GM12891 (cell line): ENCODE data around the gene HAGH.

ENCODE experiments used
- DNase-seq: peaks from one replicate; pipeline ENCODE4 v3.0.0; 2011; ENCODE audit warnings: low spot score; ENCODE audit not compliant: insufficient read length
- FAIRE-seq: peaks from 2 replicates; lab custom pipeline; 2011; peaks lifted over from hg19 to GRCh38; lab: Jason Lieb, UNC
- PAX5 ChIP-seq: IDR thresholded peaks from 2 replicates; pipeline ENCODE4 v1.6.1; 2011; ENCODE audit warnings: low read length, moderate library complexity, mild to moderate bottlenecking; ENCODE audit not compliant: insufficient read depth, severe bottlenecking
- POLR2A ChIP-seq: IDR thresholded peaks from 2 replicates; pipeline ENCODE4 v1.6.1; 2011; ENCODE audit warnings: low read depth, low read length, control low read depth
- POLR2AphosphoS5 ChIP-seq: IDR thresholded peaks from 2 replicates; pipeline ENCODE4 v1.6.1; 2011; ENCODE audit warnings: low read depth, low read length, control low read depth
- POU2F2 ChIP-seq: IDR thresholded peaks from 2 replicates; pipeline ENCODE4 v1.6.1; 2011; ENCODE audit warnings: low read depth, mild to moderate bottlenecking, control low read depth, low read length, moderate library complexity
- SPI1 ChIP-seq: IDR thresholded peaks from 2 replicates; pipeline ENCODE4 v1.6.1; 2011; ENCODE audit warnings: low read depth, low read length, control low read depth
- TAF1 ChIP-seq: IDR thresholded peaks from 2 replicates; pipeline ENCODE4 v1.6.1; 2011; ENCODE audit warnings: low read depth, low read length, control low read depth

HAGH gene

GRCh38 chr16:1831186-1832075, 4.8 kb upstream of the HAGH start:
- no peak for DNase-seq
- no peak for FAIRE-seq
- TF ChIP-seq POU2F2 (no peak), TAF1 (no peak), POLR2A (no peak), PAX5 (no peak), POLR2AphosphoS5 (no peak), SPI1 (no peak)

DNA sequence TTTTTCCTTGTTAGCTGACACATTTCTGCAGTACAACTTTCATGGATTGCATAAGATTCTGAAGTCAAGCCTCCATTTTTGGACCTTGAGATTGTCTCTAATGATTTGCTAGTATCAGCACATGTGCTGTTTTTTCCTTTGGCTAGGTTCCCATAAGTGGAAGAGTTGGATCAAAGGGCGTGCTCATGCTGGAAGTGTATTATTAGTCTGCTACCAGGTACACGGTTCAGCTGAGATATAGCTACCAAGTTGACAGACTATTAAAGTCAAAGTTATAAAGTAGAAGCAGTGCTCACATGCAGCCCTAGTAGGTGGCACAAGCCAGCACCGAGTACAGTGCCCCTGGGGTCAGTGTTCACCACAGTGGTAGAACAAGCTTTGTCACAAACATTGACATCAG, 3.6 kb upstream of the HAGH start:
- no peak for DNase-seq
- TF ChIP-seq POU2F2 (no peak), POLR2AphosphoS5 (no peak), PAX5 (no peak), SPI1 (no peak), TAF1 (no peak), POLR2A (no peak)
- FAIRE-seq = no peak

DNA sequence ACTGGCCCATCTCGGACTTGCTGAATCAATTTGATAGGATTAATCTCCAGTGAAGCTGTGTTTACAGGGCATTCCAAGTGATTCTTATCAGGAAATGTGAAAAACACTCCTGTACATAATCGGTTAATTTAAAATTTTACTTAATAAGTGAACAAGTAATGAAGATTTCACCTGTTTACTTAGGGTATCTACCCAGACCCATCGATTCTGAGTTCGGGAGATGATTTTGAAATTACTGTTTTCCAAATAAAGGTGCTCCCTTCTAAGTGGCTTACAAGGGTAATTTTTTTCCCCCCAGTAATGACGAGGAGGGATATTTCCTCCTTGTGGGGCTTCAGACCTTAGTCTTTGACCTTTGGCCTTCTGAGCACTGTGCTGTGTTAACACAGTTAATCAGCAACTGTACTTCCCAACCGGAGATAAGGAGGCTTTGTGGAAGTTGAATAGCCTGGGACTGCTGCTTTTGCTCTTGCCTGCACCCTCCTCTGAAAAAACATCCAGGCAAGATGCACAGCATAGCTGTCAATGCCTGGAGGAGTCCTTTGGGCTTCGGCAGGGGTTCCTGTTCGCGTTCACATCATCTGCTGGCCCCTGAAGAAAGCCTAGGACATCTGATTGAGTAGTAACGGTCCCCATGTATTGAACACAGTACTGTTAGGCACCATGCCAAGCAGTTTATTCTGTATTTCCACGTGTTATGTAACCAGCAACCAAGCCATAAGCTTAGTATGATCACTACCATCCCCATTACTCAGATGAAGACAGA, 2.2 kb upstream of the HAGH start:
- DNase-seq (no peak), FAIRE-seq (no peak)
- TF ChIP-seq POU2F2 = no peak
- no peak for TF ChIP-seq PAX5
- no peak for TF ChIP-seq TAF1
- TF ChIP-seq POLR2AphosphoS5 = no peak
- no peak for TF ChIP-seq POLR2A
- TF ChIP-seq SPI1 = no peak

DNA sequence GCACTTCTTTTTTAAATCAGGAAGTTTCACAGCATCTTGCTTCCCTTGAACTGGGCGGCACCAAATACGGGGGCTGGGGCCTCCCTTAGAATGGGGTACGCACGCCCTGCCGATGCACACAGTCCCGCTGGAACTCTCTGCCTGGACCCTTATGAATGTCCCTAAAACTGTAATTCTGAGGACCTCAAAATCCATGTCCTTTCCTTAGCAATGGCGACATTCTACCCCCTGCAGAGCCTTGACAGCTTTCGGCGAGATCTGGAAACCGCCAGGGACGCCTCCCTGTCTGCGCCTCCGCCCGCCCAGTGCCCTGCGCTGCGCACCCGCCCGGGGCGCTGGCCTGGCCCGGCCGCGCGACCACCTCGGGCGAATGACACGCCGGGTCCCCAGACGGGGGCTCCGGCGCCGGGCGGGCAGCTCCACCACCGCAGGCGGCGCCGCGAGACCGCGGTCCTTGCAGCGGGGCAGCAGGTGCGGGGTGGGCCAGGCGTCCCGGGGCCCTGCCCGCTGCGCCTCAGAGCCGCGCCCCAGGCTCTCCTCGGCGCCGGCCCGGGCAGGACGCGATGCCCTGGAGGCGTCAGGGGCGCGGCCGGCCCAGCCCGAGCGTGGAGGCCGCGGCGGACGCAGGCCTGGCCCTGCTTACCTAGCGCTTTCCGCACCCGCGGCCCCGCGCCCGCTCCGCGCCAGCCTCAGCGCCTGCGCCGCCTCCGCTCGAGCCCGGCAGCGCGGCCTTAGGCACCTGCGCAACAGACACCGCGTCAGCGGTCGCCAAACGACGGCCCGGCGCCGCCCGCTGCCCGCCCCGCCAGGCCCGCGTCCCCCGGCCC, 548 bp downstream of the HAGH start:
- FAIRE-seq = peak; percentile 41
- no peak for TF ChIP-seq POLR2A
- TF ChIP-seq POU2F2 = no peak
- TF ChIP-seq SPI1 = no peak
- TF ChIP-seq PAX5 = no peak
- TF ChIP-seq TAF1 = no peak
- no peak for TF ChIP-seq POLR2AphosphoS5
- DNase-seq = peak; percentile 81

GRCh38 chr16:1825381-1825863, 1.2 kb downstream of the HAGH start:
- no peak for FAIRE-seq
- TF ChIP-seq PAX5 = no peak
- no peak for TF ChIP-seq SPI1
- no peak for TF ChIP-seq POLR2A
- no peak for TF ChIP-seq POU2F2
- no peak for TF ChIP-seq TAF1
- no peak for TF ChIP-seq POLR2AphosphoS5
- no peak for DNase-seq

GRCh38 chr16:1823821-1824220, 2.8 kb downstream of the HAGH start:
- DNase-seq = no peak
- peak; percentile 43 for FAIRE-seq
- TF ChIP-seq TAF1 = no peak
- TF ChIP-seq POLR2AphosphoS5 = no peak
- no peak for TF ChIP-seq SPI1
- no peak for TF ChIP-seq POU2F2
- no peak for TF ChIP-seq PAX5
- TF ChIP-seq POLR2A = no peak

DNA sequence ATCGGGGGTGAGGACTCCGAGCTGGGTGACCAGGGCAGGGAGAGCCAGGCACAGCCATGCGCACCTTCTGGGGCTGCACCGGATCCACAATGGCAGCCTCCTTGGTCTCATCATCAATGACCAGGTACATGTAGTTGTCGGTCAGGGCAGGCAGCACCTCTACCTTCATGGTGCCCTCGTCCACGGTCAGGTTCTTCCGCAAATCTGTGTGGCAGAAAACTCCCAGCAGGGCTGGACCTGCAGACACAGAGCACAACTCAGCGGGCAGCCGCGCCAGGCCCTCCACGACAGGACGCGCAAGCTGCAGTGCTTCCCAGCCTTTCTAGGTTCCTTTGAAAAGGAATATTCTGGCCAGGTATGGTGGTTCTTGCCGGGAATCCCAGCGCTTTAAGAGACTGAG, 3.8 kb downstream of the HAGH start:
- DNase-seq = no peak
- no peak for TF ChIP-seq POLR2AphosphoS5
- TF ChIP-seq POU2F2 = no peak
- no peak for TF ChIP-seq POLR2A
- no peak for TF ChIP-seq PAX5
- TF ChIP-seq SPI1 = no peak
- TF ChIP-seq TAF1 = no peak
- FAIRE-seq = no peak

GRCh38 chr16:1821861-1822611, 4.6 kb downstream of the HAGH start:
- no peak for FAIRE-seq
- no peak for DNase-seq

GRCh38 chr16:1820946-1821290, 5.7 kb downstream of the HAGH start:
- no peak for FAIRE-seq
- no peak for TF ChIP-seq POLR2AphosphoS5
- TF ChIP-seq PAX5 = no peak
- TF ChIP-seq POU2F2 = no peak
- no peak for TF ChIP-seq SPI1
- TF ChIP-seq POLR2A = no peak
- TF ChIP-seq TAF1 = no peak
- no peak for DNase-seq

More at GRCh38 chr16:1821861-1822611, 4.6 kb downstream of the HAGH start:
- TF ChIP-seq SPI1 = no peak
- TF ChIP-seq POU2F2 = no peak
